Measurements from ENCODE around the gene COL5A1.
"Not testable (repeated sequence)": the region's sequence is repeated elsewhere in the genome, so short reads cannot be mapped to it uniquely, and the experiment has no call there.

Gene COL5A1

DNA sequence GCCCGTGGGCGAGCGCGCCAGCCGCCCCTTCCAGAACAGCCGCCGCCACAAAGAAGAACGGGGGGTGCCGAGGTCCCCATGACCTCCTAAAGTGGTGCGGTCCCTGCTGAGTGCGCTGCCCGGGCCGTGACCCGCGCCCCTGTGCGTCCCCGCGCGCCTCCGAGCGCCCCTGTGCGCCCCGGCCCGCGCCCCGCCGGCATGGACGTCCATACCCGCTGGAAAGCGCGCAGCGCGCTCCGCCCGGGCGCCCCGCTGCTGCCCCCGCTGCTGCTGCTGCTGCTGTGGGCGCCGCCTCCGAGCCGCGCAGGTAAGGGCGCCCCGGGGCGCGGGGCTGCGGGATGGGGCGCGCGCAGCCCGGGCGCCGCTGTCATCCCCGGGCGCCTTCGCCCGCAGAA, 384 bp downstream of the COL5A1 start:
- FAIRE-seq: no peak

DNA sequence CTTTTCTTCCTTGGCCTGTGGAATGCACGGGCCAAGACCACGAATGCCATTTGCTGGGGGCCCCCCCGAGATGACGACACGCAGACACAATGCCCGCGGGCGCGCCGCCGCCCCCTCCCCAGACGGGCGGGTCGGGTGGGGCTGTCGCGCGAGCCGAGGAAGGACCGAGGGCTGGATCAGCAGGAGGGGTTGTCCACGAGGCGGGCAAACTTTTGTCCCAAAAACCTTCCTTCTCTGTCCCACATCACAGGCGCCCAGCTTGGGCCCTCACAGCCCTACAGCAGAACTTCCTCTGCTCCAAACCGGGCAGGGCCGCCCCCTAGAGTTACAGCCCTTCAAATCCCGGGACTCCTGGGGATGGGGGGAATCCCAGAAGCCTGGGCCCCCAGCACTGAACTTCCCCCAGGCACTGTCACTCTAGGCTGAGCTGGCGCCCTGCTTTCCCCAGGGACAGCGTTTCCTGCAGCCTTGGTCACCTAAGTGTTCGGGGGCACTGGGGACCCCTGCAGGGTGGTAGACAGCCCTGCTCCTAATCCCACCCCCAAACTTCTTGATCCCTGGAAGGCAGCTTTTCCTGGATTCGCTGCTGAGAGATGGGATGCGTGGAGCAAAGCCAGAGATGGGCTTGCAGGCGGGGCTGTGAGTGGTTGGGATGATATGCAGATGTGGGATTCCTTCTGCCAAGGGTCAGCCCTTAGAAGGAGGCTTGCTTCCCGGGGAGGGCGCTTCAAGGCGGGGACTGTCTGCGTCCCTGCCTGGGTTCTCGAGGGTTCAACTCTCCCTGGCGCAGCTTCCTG, 980 bp downstream of the COL5A1 start:
- no peak for FAIRE-seq

DNA sequence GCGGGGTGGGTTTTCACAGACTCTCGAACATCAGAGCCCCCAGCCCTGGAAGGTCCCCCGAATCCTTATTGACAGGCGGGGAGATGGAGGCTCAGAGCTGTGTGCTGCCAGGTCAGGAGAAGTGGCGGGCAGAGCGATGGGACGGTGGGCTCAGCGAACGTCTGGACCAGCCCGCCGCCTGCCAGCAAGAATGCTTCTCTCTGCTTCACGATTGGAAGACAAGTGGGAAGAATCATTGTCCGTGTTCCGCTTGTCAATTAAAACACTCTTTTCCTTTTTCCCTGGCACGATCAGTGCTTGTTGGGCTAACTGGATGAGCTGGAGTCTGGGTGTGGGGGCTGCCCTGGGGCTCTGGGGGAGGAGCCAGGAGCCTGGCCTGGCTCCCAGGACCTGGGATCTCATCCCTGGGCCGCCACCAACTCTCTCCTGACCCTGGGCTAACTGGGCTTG, 1.6 kb downstream of the COL5A1 start:
- FAIRE-seq: no peak

DNA sequence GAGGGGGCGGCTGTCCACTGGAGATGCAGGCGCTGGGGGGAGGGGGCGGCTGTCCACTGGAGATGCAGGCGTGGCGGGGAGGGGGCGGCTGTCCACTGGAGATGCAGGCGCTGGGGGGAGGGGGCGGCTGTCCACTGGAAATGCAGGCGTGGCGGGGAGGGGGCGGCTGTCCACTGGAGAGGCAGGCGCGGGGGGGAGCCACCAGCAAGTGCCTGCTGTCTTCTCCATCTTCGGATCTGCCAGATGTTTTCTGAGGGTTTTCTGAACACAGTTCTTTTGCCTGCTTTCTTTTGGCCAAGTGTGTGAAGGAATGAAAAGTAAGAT, 2.8 kb downstream of the COL5A1 start:
- not testable (repeated sequence) for FAIRE-seq

DNA sequence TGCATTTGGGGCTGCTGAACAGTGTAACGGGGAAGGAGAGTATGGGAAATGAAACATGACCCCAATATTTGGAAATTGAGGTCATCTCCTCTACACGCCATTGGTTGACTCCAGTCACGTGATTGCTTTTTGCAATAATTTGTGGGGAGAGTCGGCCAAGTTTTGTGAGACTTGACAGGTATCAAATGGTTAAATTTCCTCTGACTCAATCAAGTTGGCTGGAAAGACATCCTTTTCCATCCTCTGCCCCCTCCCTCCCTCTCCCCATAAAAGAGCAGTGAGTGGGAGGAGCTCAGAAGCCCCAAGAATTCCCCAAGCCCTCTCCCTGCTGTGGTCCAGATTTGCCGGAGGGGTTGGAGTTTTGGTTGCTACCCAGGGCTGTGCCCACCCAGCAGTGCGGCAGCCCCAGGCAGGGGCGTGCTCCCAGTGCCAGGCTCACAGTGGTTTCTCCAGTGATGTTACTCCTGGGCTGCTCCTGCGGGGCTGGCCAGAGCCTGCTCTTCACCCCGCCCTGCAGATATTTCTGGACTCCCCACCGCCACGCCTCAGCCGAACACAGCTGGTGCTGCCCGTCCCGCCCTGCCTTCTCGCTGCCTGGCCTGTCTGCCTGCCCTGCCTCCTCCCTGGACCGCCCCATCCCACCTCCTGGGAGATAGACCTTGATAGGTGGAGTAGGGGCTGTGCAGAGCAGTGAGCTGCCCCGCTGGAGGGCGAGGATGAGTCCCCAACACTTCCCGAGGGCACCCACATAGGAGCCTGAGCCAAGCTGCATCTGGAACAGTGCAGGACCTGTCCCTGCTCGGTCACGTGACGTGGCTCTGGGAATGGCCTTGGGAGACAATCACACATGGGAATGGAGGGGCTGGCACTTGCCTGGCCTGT, 3.4 kb downstream of the COL5A1 start:
- FAIRE-seq: no peak

DNA sequence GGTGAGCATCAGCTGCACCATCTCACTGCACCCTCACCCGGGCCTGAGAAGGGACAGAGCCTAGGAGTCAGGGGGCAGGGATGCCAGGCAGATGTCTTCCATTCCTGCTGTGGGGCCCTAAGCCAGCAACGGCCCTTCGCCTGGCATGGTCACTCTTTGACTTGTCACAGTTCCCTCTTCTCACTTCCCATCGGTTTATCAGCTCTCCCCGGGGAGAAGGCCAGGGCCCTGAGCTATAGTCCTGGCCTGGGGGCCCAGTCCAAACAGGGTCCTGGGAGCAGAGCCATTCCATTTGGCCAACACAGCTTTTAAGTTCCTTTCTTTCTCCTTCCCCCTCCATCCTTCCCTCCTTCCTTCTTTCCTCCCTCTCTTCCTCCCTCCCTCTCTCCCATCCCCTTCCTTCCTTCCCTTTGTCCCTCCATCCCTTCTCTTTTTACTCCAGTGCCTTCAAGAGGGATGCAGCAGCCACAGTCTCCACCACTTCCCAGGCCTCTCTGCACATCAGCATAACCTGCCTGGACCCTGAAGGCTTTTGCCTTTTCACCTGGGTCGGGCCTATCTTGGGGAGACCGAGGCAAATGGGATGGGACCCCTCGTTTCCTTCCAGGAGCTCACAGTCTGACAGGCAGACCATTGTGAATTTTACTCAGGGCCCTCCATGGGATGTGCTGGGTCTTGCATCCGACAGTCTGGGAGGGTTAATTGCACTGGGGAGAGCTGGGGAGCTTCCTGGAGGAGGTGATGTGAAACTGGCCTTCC, 4.2 kb downstream of the COL5A1 start:
- FAIRE-seq: no peak

DNA sequence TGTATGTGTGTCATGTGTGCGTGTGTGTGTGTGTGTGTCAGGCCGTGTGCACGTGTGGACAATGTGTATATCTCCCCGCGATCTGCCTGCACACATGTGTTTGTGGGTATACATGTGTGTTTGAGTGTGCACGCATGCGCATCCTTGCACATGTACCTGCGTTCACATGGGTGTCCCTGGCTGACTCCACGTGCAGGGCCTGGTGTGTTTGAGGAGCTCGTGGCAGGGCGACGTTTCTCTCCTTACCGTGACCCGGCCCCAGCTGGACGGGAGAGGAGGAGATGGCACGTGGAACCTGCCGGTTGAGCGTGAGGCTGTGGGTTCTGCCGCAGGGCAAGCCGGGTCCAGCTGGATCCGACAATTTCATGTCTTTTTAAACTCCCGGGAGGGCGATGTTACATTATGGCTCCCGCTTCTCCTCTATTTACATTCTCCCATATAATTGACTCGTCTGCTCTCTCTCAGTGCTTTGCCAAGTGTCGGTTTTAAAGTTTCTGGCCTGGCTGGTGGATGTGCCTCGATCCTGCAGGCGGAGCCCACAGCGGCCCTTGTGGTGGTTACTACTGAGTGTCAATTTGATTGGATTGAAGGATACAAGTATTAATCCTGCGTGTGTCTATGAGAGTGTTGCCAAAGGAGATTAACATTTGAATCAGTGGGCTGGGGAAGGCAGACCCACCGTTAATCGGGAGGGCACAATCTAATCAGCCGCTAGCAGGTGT, 5.9 kb downstream of the COL5A1 start:
- FAIRE-seq: no peak

DNA sequence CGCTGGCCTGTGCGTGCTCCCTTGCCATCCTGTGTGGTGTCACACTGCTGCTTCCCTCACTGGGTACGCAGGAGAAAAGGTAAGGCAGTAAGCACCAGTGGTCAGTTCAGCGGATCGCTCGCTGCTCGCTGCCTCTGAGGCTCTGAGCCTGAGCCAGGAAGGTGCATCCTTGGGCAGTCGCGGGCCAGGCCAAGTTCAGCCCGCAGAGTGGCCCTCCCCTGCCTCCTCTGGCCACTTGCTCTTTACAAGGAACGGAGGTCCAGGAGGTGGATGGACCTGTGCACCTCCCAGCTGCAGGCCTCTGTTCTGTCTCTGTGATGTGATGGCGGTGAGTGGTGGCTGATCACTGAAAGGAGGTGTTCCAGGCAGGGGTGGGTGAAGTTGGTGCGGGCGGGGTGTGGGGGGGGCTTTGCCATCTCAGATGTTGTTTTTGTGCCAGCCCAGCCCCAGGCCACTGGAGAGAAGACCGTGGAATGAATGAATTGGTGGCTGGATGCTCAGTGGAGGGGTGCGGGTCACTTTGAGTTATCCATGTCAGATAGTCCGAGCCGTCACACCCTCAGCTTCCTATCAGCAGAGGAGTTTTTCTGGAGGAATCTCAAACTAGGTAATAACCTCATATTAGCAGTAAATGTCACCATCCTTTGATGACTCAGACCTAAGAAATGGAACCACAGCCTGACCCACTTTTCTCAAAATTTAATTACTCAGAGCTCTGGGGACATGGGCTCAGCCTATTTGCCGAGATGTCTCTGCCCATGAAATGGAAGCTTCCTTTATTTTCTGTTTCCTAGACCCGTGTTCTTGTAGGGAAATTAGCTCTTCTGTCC, 7.3 kb downstream of the COL5A1 start:
- no peak for FAIRE-seq

DNA sequence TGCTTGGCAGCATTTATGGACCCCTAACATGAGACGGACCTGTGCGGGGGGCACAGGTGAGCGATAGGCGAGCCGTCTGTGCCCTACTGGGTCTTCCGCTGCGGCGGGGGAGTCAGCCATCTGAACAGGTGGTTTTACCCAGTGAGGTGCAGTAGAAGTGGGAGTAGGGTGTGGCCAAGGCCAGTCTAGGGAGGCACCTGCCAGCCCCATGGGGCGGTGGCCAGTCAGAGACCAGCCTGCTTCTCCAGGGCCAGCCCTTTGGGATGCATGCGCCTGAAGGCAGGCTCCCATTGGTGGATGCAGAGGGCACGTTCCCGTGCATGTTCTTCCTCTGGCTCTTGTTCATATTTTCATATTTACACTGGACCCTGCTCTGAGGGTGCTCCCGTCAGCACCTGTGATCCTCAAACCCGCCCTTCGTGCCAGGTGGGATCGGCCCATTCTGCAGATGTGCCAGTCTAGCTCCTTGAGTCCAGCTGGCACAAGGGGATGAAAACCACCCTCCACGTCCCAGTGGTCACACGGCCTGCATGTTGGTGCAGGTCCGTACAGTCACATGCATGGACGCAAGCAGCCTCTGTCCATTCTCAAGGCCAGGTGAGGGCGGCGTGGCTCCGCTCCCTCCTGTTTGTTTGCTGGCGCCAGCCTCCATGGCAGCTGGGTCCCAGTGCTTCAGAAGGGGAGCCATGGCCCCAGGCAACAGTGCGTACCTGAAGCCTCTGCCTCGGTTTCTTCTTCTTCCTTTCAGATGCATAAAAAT, 9.0 kb downstream of the COL5A1 start:
- no peak for FAIRE-seq

DNA sequence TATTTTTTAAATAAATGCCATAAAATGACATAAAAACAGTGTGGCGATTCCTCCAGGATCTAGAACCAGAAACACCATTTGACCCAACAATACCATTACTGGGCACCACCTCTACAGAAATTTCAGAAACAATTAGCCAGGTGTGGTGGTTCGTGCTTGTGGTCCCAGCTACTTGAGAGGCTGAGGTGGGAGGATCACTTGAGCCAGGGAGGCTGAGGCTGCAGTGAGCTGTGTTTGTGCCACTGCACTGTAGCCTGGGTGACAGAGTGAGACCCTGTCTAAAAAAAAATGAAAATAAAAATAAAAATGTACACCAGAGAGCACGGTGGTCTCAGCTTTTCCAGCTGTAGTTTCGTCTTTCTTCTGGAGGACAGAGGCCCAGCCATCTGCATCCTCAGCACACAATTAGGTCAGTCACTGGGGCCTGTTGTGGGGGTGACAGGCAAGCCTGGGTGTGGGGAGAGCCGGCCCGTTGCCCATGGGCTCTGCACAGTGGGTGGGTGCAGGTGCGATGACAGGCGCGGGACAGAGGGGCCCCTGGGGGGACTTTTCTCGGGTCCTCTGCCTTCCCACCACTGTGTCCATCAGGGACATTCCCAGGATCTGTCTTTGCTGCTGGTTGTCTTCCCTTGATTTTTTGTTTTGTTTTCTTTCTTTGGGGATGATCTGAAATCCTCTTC, 9.8 kb downstream of the COL5A1 start:
- FAIRE-seq: no peak

DNA sequence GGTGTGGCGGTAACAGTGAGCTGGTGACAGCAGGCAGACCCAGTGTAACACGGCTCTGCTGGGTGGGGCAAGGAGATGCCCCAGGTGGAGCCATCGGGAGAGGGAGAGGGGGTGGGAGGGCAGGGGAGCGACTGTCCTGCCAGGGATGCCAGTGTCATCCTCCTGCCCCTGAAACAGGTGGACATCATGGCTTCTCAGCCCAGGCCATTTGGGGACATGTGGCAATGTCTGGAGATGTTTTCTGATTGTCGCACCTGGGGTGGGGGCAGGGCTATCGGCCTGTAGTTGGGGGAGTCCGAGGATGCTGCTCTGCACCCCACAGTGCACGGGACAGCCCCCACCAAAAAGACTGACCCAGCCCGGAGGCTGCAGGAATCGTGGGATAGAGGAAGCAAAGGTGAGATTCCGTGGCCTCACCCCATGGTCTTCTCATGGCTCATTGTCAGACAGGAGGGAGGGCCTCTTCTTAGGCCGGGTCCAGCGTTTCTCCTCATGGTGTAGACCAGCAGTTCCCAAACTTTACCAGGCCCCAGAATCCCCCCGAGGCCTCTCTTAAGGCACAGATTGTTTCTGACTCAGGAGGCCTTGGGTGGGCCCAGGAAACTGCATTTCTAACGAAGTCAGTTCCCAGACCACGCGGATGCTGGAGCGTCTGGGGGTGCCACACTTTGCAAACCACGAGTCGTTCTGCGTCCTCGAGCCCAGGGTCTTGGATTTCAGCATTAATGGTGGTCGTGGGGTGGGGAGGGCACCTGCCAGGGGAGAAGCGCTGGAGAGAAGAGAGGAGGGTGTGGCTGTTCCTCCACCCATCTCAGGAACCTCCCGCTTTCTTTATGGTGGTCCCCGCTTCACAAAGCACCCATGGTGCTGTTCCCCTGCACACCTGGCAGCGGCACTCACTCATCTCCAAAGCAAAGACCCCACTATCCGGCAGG, 11.0 kb downstream of the COL5A1 start:
- no peak for FAIRE-seq

DNA sequence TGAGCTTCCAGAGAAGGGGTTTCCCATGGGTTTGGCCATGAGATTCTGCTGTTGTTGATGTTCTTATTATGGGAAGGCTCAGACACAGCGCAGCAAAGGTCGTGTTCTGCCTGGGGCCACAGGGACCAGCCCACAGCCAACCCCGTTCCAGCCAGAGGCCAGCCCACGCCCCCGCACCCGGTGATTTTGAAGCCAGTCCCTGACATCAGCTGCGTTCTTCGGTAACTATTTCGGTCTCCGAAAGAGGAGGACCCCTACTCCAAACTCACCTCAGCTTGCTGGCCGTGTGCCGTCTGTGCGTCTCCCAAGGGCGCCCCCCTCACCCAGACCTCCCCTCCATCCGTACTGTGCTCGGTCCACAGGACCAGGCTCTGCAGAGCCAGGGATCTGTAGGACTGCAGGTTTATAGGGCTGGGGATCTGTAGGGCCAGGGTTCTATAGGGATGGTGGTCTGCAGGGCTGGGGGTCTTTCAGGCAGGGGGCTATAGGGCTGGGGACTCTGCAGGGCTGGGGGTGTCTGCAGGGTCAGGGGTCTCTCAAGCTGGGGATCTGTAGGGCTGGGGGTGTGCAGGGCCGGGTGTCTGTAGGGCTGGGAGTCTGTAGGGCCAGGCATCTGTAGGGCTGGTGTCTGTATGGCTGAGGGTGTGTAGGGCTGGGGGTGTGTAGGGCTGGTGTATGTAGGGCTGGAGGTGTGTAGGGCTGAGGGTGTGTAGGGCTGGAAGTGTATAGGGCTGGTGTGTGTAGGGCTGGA, 11.8 kb downstream of the COL5A1 start:
- FAIRE-seq: no peak

DNA sequence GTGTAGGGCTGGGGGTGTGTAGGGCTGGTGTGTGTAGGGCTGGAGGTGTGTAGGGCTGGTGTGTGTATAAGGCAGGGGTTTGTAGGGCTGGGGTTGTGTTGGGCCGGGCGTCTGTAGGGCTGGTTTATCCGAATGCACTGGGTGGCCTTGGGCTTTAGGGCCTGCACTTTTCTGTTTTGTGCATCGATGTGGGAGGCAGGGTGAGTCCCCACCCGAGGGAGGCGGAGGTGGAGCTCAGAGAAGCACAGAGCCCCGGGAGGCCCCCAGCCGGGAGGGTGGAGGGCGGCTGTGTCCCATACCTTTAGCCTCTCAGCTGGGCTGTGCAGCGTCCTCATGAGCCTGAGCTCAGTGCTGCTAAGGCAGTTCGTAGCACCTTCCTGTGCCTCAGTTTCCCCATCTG, 13.5 kb downstream of the COL5A1 start:
- no peak for FAIRE-seq

DNA sequence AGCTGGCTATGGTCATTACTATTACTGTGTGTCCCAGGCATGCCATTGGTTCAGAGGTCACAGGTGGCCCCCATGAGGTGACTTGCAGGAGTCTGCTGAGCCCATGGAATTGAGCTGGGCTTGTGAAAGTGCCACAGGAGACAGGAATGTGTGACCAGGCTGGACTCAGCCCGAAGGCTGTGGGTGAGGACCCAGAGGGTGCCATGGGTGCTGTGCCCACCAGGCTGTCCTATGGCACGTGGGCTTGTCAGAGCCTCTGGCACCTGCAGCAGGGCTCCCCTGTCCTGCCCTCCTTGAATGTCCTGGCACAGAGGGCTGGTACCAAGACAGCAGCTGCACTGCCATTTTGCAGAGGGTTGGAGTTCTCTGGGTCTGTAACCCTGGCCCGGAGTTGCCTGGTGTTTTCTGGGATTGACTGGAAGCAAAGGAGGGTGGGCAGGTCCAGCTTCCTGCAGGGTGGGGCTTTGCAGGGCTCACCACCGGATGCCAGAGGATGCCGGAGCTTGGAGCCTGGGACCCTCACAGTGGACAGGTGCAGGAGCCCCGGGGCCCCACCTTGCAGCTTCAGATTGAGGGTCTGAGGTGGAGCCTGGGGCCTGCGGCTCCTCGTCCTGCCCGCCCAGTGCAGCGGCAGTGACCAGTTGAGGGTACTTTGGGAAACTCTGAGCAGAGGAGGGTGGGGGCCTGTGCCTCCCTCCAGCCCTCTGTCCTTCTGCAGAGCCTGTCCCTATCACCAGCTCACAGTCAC, 14.2 kb downstream of the COL5A1 start:
- FAIRE-seq: no peak

DNA sequence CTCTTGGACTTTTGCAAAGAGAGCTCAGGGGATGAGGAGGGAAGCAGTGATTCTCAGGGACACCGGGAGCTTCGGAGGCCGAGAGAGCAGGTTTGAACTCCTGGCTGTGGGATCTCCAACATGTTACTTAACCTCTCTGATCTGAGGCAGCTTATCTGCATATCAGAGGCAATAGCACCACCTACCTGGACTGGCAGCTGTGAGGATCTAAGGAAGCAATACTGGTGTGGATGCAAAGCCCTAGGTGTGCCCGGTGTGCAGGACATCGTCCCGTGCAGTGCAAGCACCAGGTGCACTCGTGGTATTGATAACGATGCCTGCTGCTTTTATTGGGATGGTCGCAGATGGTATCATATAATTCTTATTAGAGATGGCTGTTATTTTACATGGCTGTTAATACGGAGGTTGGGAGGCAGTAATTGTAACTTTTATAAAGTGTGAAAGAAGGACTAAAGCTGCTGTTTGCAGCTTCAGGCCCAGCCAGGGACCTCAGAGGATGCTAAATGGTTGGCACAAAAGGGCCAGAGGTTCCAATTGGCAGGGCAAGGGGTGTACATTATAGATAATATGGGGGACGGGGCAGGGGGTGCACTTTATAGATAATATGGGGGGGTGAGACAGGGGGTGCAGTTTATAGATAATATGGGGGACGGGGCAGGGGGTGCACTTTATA, 14.9 kb downstream of the COL5A1 start:
- FAIRE-seq: no peak

DNA sequence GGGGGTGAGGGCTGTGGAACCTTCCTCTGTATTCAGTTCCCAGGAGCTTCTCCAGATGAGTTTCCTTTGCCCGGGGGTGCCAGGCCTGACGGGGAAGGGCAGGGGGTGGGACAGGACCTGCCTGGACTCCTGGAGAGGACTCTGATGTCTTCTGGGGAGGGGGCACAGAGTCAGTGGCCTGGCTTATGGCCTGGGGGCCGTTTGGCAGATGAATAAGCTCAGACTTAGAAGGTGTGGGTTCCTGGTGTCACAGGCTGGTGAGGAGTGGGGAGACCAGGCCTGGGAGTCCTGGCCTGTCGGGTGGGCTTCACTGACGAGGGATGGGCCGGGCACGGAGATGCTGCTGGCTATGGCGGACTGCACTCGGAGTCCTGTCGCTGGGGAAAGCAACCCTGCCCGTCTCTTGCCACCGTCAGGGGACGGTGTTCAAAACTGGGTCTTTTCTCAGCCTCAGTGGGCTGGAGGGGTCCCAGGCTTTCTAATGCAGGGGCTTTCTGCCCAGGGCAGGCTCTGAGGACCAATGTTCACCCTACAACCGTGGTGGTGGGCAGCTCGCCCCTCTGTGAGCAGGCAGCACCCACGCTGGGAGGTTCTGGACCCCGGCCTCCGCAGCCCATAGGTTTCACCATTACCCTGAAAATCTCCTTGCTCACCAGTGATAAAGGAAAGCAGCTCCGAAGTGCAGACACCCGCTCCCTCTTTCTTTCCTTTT, 16.2 kb downstream of the COL5A1 start:
- FAIRE-seq: no peak

Measured in colon (tissue), 2 donors.